SU-DHL-6 (cell line): Measurements from ENCODE around the gene WAS.

ENCODE experiments used
- CTCF ChIP-seq: fragments of 200-600 bp; sonication (generic); IDR thresholded peaks from one replicate; pipeline ENCODE4 v1.5.1; 2017; ENCODE audit warnings: antibody characterized with exemption, mild to moderate bottlenecking, low read length, moderate library complexity; ENCODE audit not compliant: insufficient read depth, poor library complexity, severe bottlenecking
- EZH2phosphoT487 ChIP-seq: fragments of 200-600 bp; sonication (generic), shearing (Covaris generic); conservative IDR thresholded peaks from 2 replicates; pipeline ENCODE4 v1.6.1; 2018; ENCODE audit warnings: mild to moderate bottlenecking, antibody characterized with exemption, low read length, moderate library complexity, mixed read lengths

DNA sequence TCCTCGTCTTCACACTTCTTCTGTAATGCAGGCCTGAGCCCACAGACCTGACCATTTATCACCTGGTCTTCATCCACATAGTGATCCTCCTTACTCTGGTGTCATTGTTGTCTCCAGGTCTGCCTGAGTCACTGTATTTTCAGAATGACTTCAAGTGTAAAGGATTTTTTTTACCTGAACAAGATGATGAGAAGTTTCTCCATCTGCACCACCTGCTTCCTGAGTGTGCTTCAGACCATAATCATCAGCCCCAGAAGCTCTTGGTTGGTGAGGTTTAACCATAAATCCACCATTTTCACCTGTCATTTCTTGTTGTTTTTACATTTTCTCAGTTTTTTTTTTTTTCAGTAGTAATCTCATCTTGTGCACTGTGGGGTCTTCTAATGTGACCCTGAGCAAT, 47.3 kb upstream of the WAS start:
- TF ChIP-seq CTCF (no peak), EZH2phosphoT487 (no peak)
